A549 (cell line): ENCODE results near the gene FOXP1.

Source experiments
- POLR2A ChIP-seq: IDR thresholded peaks from 2 replicates; pipeline ENCODE4 v1.6.1; 2012; ENCODE audit warnings: mild to moderate bottlenecking, low read length
- RAD21 ChIP-seq, 2 experiments: fragments of >200 bp in 1 of 2; sonication (Bioruptor Twin) in 1 of 2; formaldehyde crosslinking in 1 of 2; IDR thresholded peaks in 1 of 2; conservative IDR thresholded peaks in 1 of 2; 2 replicates in 1 of 2; 3 replicates in 1 of 2; pipeline ENCODE4 v1.6.1; 2012 to 2018; ENCODE audit warnings: inconsistent platforms in 1 of 2
- TF ChIP-seq, protein P1 (sequence below): fragments of >200 bp; sonication (Bioruptor Twin); formaldehyde crosslinking; IDR thresholded peaks from 3 replicates; pipeline ENCODE4 v1.5.1; 2016
- TF ChIP-seq, protein P2 (sequence below): fragments of >200 bp; sonication (Bioruptor Twin); formaldehyde crosslinking; IDR thresholded peaks from 2 replicates; pipeline ENCODE4 v1.6.1; 2016

DNA sequence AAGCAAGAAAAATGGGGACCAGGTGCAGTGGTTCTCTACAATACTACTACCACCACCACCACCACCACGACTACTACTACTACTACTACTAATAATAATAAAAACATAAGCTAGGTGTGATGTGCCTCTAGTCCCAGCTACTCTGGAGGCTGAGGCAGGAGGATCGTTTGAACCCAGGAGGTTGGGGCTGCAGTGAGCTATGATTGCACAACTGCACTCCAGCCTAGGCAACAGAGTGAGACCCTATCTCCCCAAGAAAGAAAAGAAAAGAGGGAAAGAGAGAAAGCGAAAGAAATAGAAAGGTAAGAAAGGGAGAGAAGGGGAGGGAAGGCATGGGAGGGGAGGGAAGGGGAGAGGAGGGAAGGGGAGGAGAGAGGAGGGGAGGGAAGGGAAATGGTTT, 350.6 kb downstream of the FOXP1 start:
- TF ChIP-seq POLR2A (no peak), RAD21 (conservative IDR thresholded peaks at IDR 0.05 in 1 of 2, IDR thresholded peaks at IDR 0.05 in 1 of 2) (no peak)
- TF ChIP-seq, protein P1, sequence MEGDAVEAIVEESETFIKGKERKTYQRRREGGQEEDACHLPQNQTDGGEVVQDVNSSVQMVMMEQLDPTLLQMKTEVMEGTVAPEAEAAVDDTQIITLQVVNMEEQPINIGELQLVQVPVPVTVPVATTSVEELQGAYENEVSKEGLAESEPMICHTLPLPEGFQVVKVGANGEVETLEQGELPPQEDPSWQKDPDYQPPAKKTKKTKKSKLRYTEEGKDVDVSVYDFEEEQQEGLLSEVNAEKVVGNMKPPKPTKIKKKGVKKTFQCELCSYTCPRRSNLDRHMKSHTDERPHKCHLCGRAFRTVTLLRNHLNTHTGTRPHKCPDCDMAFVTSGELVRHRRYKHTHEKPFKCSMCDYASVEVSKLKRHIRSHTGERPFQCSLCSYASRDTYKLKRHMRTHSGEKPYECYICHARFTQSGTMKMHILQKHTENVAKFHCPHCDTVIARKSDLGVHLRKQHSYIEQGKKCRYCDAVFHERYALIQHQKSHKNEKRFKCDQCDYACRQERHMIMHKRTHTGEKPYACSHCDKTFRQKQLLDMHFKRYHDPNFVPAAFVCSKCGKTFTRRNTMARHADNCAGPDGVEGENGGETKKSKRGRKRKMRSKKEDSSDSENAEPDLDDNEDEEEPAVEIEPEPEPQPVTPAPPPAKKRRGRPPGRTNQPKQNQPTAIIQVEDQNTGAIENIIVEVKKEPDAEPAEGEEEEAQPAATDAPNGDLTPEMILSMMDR: no peak
- TF ChIP-seq, protein P2, sequence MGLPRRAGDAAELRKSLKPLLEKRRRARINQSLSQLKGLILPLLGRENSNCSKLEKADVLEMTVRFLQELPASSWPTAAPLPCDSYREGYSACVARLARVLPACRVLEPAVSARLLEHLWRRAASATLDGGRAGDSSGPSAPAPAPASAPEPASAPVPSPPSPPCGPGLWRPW: no peak
